MM.1S (cell line): Measurements from ENCODE around the gene MIPOL1.

Source experiments
- CTCF ChIP-seq: fragments of 300-600 bp; sonication (generic); IDR thresholded peaks from 2 replicates; pipeline ENCODE4 v1.5.1; 2016; ENCODE audit warnings: antibody characterized with exemption, low read length, mixed read lengths
- EZH2 ChIP-seq: fragments of 300-600 bp; sonication (generic); optimal IDR thresholded peaks from 2 replicates; pipeline ENCODE3; 2017; ENCODE audit warnings: low read depth, mild to moderate bottlenecking, antibody characterized with exemption, low read length, mixed read lengths
- EZH2phosphoT487 ChIP-seq: fragments of 300-600 bp; sonication (generic); IDR thresholded peaks from 2 replicates; pipeline ENCODE4 v1.6.1; 2018; ENCODE audit warnings: antibody characterized with exemption, low read length

GRCh38 chr14:37194698-37195097, 3.0 kb upstream of the MIPOL1 start:
- TF ChIP-seq CTCF = no peak
- TF ChIP-seq EZH2 = no peak
- TF ChIP-seq EZH2phosphoT487 = no peak
